Testis (tissue), 2 donors: ENCODE results near the gene HID1.

Experiments used
- POLR2A ChIP-seq: fragments of 450-650 bp; IDR thresholded peaks from one replicate; pipeline ENCODE4 v1.6.1; 2017; ENCODE audit warnings: antibody characterized with exemption, mild to moderate bottlenecking, moderate library complexity
- TF ChIP-seq, protein P1 (sequence below), 3 experiments: fragments of 450-650 bp in 2 of 3; fragments of 200-600 bp in 1 of 3; sonication (generic) in 1 of 3; IDR thresholded peaks; one replicate each; pipeline ENCODE4 v1.5.1; 2016 to 2019; ENCODE audit warnings: antibody characterized with exemption in 3 of 3, mild to moderate bottlenecking in 2 of 3, moderate library complexity in 1 of 3

DNA sequence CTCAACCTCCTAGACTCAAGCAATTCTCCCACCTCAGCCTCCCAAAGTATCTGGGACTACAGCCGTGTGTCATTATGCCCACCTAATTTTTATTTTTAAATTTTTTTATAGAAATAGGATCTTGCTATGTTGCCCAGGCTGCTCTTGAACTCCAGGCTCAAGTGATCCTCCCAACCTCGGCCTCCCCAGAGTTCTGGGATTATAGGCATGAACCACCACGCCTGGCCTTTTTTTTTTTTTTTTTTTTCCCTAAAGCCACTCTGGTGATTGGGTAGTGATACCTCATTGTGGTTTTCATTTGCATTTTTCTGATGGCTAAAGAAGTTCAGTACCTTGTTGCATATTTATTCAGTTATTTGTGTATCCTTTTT lies 13.6 kb upstream of the HID1 start:
- TF ChIP-seq, protein P1, sequence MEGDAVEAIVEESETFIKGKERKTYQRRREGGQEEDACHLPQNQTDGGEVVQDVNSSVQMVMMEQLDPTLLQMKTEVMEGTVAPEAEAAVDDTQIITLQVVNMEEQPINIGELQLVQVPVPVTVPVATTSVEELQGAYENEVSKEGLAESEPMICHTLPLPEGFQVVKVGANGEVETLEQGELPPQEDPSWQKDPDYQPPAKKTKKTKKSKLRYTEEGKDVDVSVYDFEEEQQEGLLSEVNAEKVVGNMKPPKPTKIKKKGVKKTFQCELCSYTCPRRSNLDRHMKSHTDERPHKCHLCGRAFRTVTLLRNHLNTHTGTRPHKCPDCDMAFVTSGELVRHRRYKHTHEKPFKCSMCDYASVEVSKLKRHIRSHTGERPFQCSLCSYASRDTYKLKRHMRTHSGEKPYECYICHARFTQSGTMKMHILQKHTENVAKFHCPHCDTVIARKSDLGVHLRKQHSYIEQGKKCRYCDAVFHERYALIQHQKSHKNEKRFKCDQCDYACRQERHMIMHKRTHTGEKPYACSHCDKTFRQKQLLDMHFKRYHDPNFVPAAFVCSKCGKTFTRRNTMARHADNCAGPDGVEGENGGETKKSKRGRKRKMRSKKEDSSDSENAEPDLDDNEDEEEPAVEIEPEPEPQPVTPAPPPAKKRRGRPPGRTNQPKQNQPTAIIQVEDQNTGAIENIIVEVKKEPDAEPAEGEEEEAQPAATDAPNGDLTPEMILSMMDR (IDR thresholded peaks at IDR 0.05) = no peak
- TF ChIP-seq POLR2A = no peak
